ENCODE data around the gene ENSA. TPM values are rescaled to one million over a fixed set of nuclear protein-coding genes. Genes with fewer than 3 reads are reported as not detected.
"Not testable (repeated sequence)": the region's sequence is repeated elsewhere in the genome, so short reads cannot be mapped to it uniquely, and the experiment has no call there.

ENSA gene
- total and polyA plus RNA-seq, 2 experiments from 2014 or later = 114 to 200 TPM

DNA sequence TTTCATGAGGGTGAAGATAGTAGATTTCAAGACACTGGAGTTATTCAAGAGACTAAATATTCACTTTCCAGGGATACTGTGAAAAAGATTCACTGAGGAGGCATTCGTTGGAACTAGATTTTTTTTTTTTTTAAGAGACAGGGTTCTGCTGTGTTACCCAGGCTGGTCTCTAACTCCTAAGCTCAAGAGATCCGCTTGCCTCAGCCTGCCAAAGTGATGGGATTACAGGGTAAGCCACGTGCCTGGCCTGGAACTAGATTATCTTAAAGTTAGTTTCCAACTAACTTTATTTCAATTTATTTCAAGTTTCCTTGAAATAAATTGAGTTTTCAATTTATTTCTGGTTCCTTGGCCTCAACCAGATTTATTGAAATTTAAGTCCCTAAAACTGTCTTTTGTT, 25.7 kb downstream of the ENSA start (continued):
- TF ChIP-seq, protein P1, sequence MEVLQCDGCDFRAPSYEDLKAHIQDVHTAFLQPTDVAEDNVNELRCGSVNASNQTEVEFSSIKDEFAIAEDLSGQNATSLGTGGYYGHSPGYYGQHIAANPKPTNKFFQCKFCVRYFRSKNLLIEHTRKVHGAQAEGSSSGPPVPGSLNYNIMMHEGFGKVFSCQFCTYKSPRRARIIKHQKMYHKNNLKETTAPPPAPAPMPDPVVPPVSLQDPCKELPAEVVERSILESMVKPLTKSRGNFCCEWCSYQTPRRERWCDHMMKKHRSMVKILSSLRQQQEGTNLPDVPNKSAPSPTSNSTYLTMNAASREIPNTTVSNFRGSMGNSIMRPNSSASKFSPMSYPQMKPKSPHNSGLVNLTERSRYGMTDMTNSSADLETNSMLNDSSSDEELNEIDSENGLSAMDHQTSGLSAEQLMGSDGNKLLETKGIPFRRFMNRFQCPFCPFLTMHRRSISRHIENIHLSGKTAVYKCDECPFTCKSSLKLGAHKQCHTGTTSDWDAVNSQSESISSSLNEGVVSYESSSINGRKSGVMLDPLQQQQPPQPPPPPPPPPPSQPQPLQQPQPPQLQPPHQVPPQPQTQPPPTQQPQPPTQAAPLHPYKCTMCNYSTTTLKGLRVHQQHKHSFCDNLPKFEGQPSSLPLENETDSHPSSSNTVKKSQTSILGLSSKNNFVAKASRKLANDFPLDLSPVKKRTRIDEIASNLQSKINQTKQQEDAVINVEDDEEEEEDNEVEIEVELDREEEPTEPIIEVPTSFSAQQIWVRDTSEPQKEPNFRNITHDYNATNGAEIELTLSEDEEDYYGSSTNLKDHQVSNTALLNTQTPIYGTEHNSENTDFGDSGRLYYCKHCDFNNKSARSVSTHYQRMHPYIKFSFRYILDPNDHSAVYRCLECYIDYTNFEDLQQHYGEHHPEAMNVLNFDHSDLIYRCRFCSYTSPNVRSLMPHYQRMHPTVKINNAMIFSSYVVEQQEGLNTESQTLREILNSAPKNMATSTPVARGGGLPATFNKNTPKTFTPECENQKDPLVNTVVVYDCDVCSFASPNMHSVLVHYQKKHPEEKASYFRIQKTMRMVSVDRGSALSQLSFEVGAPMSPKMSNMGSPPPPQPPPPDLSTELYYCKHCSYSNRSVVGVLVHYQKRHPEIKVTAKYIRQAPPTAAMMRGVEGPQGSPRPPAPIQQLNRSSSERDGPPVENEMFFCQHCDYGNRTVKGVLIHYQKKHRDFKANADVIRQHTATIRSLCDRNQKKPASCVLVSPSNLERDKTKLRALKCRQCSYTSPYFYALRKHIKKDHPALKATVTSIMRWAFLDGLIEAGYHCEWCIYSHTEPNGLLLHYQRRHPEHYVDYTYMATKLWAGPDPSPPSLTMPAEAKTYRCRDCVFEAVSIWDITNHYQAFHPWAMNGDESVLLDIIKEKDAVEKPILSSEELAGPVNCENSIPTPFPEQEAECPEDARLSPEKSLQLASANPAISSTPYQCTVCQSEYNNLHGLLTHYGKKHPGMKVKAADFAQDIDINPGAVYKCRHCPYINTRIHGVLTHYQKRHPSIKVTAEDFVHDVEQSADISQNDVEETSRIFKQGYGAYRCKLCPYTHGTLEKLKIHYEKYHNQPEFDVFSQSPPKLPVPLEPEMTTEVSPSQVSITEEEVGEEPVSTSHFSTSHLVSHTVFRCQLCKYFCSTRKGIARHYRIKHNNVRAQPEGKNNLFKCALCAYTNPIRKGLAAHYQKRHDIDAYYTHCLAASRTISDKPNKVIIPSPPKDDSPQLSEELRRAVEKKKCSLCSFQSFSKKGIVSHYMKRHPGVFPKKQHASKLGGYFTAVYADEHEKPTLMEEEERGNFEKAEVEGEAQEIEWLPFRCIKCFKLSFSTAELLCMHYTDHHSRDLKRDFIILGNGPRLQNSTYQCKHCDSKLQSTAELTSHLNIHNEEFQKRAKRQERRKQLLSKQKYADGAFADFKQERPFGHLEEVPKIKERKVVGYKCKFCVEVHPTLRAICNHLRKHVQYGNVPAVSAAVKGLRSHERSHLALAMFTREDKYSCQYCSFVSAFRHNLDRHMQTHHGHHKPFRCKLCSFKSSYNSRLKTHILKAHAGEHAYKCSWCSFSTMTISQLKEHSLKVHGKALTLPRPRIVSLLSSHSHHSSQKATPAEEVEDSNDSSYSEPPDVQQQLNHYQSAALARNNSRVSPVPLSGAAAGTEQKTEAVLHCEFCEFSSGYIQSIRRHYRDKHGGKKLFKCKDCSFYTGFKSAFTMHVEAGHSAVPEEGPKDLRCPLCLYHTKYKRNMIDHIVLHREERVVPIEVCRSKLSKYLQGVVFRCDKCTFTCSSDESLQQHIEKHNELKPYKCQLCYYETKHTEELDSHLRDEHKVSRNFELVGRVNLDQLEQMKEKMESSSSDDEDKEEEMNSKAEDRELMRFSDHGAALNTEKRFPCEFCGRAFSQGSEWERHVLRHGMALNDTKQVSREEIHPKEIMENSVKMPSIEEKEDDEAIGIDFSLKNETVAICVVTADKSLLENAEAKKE (CRISPR knock-in tag; IDR thresholded peaks at IDR 0.05) = no peak
- TF ChIP-seq EZH2phosphoT487 (IDR thresholded peaks at IDR 0.05; ENCODE audit: unreplicated experiment) (no peak), EZH2 (IDR thresholded peaks at IDR 0.05; ENCODE audit: low read depth, unreplicated experiment) (no peak), NANOG (IDR thresholded peaks at IDR 0.05; ENCODE audit: borderline replicate concordance) (no peak), ZNF114 (CRISPR knock-in tag; IDR thresholded peaks at IDR 0.05) (no peak), JUNB (IDR thresholded peaks at IDR 0.05; ENCODE audit: unreplicated experiment) (no peak), POLR2AphosphoS5 (IDR thresholded peaks at IDR 0.05; ENCODE audit: low read depth) (no peak), CREB1 (CRISPR knock-in tag; IDR thresholded peaks at IDR 0.05; ENCODE audit: low read depth) (no peak)
- TF ChIP-seq, protein P2, sequence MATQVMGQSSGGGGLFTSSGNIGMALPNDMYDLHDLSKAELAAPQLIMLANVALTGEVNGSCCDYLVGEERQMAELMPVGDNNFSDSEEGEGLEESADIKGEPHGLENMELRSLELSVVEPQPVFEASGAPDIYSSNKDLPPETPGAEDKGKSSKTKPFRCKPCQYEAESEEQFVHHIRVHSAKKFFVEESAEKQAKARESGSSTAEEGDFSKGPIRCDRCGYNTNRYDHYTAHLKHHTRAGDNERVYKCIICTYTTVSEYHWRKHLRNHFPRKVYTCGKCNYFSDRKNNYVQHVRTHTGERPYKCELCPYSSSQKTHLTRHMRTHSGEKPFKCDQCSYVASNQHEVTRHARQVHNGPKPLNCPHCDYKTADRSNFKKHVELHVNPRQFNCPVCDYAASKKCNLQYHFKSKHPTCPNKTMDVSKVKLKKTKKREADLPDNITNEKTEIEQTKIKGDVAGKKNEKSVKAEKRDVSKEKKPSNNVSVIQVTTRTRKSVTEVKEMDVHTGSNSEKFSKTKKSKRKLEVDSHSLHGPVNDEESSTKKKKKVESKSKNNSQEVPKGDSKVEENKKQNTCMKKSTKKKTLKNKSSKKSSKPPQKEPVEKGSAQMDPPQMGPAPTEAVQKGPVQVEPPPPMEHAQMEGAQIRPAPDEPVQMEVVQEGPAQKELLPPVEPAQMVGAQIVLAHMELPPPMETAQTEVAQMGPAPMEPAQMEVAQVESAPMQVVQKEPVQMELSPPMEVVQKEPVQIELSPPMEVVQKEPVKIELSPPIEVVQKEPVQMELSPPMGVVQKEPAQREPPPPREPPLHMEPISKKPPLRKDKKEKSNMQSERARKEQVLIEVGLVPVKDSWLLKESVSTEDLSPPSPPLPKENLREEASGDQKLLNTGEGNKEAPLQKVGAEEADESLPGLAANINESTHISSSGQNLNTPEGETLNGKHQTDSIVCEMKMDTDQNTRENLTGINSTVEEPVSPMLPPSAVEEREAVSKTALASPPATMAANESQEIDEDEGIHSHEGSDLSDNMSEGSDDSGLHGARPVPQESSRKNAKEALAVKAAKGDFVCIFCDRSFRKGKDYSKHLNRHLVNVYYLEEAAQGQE (IDR thresholded peaks at IDR 0.05; ENCODE audit: unreplicated experiment) = no peak

- DNase-seq (ENCODE audit: low spot score); H3K27ac ChIP-seq (ENCODE audit: low read depth); H3K27me3 Mint-ChIP-seq (ENCODE audit: insufficient read depth, low read depth, poor library complexity); H3K4me2 ChIP-seq; H3K9me2 ChIP-seq (ENCODE audit: insufficient read depth); H3K4me1 ChIP-seq (ENCODE audit: insufficient read depth); ATAC-seq; H3K27me3 ChIP-seq (ENCODE audit: insufficient read depth); H3K79me2 ChIP-seq (replicated peaks; ENCODE audit: insufficient read depth); H3F3A ChIP-seq (replicated peaks; ENCODE audit: low read depth); H3K4me3 Mint-ChIP-seq; H3K36me3 ChIP-seq (ENCODE audit: insufficient read depth); H3K9me3 Mint-ChIP-seq; H3K4me3 ChIP-seq; H4K20me1 ChIP-seq (replicated peaks; ENCODE audit: insufficient read depth); H2AFZ ChIP-seq; H3K27ac Mint-ChIP-seq: not testable (repeated sequence)
- peaks cover 11% of the 10 kb centered on the region; the same call in 2 of the 3 replicates for H3K36me3 Mint-ChIP-seq (ENCODE audit: low read depth)
- H3K4me1 Mint-ChIP-seq = peaks cover 17% of the 10 kb centered on the region
These were observed 27.0 kb downstream of the ENSA start for GRCh38 chr1:150602372-150602771.
